GM18909 (cell line): ENCODE results near the gene SLC25A21.
"Not testable (repeated sequence)": the region's sequence is repeated elsewhere in the genome, so short reads cannot be mapped to it uniquely, and the experiment has no call there.

Experiments
- ATAC-seq: cut with Tn5 transposase; IDR thresholded peaks from one replicate; pipeline ENCODE4 v1.9.1; 2021; ENCODE audit warnings: mild to moderate bottlenecking; ENCODE audit not compliant: unreplicated experiment, poor library complexity

The SLC25A21 gene

GRCh38 chr14:36905272-36905888 lies 267.0 kb downstream of the SLC25A21 start:
- no peak for ATAC-seq

DNA sequence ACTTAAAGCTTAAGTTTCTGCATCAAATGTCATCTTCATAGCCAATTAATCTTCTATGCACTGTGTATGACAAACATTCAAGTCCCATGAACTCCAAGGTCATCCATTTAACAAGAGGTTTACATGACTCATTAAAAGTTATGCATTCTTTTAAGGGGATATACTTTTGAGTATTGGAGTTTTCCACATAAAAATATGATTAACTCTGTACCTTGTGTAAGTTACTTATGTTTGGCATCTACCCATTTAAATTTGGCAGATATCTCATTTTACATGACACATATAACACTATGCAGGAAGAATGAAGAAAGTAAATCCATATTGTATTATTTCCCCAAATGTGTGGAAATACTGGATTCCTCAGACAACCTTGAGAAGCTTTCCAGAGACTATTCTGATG lies 270.5 kb downstream of the SLC25A21 start:
- no peak for ATAC-seq

DNA sequence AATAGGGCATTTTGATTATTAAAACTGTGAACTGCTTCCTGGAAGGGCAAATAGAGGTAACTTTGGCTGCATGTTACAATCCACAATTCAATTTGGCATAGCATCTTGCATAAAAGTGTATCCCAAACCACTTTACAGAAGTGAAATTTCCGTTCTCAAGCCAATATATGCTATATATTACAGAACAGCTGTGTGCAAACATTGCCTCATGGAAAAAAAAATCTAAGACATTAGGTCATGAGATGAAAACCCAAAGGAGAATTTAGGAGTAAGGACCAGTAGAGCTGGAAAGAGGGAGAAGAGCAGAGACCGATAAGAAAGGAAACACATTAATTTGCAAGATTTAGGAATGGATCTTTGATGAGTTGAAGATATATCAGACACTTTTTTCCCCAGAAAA lies 271.6 kb downstream of the SLC25A21 start:
- no peak for ATAC-seq

DNA sequence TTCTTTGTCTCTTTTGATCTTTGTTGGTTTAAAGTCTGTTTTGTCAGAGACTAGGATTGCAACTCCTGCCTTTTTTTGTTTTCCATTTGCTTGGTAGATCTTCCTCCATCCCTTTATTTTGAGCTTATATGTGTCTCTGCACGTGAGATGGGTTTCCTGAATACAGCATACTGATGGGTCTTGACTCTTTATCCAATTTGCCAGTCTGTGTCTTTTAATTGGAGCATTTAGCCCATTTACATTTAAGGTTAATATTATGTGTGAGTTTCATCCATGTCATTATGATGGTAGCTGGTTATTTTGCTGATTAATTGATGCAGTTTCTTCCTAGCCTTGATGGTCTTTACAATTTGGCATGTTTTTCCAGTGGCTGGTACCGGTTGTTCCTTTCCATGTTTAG lies 276.1 kb downstream of the SLC25A21 start:
- ATAC-seq = not testable (repeated sequence)

GRCh38 chr14:36884049-36884448 lies 288.4 kb downstream of the SLC25A21 start:
- ATAC-seq = no peak

DNA sequence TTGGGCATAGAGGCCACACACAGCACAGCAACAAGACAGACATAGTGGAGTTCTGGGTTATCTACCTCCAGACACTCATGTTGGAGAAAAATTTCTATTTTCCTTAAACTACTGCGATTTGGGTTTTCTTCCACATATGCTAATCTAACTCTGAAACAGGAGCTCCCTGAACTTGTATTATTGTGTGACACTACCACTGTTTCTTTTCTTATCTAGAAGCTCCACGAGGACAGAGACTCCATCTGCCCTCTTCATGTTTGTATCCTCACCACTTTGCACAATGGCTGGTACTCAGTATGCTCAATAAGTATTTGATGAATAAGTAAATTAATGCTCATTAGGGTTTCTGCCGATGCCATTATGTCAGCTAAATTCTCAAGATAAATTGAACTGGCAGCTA lies 292.1 kb downstream of the SLC25A21 start:
- no peak for ATAC-seq

- ATAC-seq = no peak
Observed at GRCh38 chr14:36879558-36879957, 292.8 kb downstream of the SLC25A21 start.

GRCh38 chr14:36874396-36875138 lies 297.8 kb downstream of the SLC25A21 start:
- no peak for ATAC-seq

- ATAC-seq = no peak
Observed at GRCh38 chr14:36870776-36871175, 301.6 kb downstream of the SLC25A21 start.

DNA sequence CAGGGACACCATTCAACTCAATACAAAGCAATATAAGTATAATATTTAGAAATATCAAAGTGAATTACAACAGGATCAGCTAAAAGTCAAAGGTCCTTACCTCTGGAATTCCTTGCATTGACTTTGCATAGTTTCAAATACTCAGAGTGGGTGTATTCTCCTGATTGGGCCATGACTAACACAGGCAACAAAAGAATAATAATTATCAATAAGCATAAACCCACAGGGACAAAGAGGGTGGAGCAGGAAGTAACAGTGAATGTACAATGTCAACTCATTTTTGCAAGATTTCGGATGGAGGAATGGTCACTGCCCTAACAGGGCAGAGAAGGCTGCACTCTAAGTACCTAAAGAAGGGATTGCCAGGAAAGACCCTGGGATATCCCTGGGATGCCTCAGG lies 303.3 kb downstream of the SLC25A21 start:
- ATAC-seq = no peak

DNA sequence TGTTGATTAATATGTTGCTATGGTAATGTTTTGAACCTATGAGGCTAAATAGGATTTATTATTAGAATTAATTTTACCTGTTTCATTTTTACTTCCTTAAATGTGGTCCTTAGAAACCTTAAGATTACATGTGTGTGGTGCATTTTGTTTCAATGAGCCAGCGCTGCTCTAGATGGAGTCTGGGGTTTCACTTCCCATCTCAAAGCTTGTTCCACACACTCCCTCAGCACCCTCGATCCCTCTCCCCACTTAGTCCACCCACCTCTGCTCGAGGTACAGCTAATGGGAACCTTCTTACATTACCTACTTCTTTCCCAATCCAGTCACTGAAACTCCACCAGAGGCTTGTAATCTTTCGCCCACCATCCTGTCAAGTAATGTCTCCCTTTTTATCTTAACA lies 305.5 kb downstream of the SLC25A21 start:
- peak; percentile 81 for ATAC-seq

DNA sequence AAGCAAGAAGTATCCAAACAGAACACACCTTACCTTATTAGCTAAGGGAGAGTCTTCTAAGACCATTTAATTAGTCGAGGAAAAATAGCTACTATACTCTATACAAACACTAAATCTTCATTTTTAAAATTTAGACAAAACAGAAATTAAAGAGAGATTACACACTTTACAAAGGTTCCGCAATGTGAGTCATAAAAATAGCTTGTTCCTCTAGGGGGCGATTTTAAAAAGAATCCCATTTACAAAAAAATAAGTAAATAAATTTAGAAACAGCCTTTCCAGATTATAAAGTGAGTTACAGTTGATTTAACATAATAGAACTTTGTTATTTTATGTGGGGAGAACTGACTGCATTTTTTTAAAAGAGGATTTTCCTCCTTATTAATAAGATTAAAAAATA lies 309.1 kb downstream of the SLC25A21 start:
- ATAC-seq = no peak

DNA sequence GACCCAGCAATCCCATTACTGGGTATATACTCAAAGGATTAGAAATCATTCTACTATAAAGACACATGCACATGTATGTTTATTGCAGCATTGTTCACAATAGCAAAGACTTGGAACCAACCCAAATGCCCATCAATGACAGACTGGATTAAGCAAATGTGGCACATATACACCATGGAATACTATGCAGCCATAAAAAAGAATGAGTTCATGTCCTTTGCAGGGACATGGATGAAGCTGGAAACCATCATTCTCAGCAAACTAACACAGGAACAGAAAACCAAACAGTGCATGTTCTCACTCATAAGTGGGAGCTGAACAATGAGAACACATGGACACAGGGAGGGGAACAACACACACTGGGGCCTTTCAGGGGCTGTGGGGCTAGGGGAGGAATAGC lies 310.2 kb downstream of the SLC25A21 start:
- ATAC-seq = not testable (repeated sequence)

DNA sequence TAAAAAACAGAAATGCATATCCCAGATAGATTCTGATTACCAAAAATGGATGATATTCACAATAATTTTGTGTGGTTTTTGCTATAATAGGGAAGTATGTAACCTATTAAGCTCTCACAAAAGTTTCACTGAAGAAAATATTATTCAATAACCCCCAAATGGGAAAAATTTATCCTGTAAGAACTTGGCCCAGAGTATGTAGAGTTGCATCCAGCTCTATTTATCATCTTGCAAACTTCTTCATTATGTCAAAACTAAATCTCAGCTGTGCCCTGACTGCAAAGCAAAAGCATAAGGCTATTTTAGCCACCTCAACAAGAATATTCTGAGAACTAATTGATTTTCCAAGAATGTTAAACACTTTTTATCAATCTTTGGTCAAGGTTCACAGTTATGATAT lies 311.6 kb downstream of the SLC25A21 start:
- no peak for ATAC-seq

DNA sequence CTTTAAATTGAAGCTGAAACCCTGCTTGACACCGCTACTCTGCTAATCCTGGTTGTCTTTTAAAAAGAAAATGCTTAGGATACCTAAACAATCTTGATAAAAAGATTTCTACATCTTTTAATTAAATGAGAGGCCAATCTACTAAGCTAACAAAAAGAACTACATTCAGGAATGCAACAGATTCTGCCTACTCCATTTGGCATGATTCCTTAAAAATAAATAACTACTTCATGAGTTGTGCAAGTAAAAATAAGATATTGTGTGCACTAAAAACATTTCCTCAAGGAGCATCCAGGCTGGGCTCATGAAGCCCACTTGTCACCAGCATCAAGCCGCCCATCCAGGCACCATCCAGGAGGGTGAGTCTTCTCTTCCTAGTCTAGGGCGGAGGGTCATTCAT lies 313.3 kb downstream of the SLC25A21 start:
- ATAC-seq = no peak

- no peak for ATAC-seq
Observed at GRCh38 chr14:36857842-36858445, 314.5 kb downstream of the SLC25A21 start.

DNA sequence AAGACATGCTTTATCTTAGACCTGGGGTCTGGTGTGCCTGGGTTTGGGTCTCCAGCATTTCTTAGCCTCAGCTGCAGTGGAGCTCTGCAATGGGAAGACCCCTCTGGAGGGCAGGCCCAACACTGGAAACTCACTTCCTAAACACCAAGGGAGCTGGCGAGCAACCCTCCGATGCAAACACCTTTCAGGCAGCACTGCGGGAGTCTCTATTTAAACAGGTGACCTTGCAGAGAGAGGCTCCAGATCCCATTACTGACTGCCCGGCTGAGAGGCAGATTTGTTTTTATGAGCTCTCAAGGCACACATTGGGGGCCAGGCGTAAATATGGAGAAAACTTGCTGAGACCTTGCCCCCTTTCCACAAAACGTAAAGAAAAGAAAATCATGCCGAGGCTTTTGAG lies 315.3 kb downstream of the SLC25A21 start:
- ATAC-seq = no peak

- ATAC-seq = no peak
Observed at GRCh38 chr14:36856095-36856878, 316.1 kb downstream of the SLC25A21 start.

- ATAC-seq = no peak
Observed at GRCh38 chr14:36855396-36855795, 317.0 kb downstream of the SLC25A21 start.

GRCh38 chr14:36852981-36853691 lies 319.3 kb downstream of the SLC25A21 start:
- ATAC-seq = no peak
